IPS-15b (cell line): ENCODE measurements around the gene TLL1.

ENCODE experiments used
- H3K27me3 ChIP-seq: one replicate; pipeline ENCODE4 v1.6.1; 2013; ENCODE audit warnings: low read length; ENCODE audit not compliant: control insufficient read depth, insufficient read depth
- H3K36me3 ChIP-seq: one replicate; pipeline ENCODE4 v1.6.1; 2013; ENCODE audit warnings: low read length; ENCODE audit not compliant: control insufficient read depth, insufficient read depth
- H3K4me1 ChIP-seq: one replicate; pipeline ENCODE4 v1.6.1; 2013; ENCODE audit warnings: mild to moderate bottlenecking, low read length; ENCODE audit not compliant: control insufficient read depth, insufficient read depth
- H3K4me3 ChIP-seq: one replicate; pipeline ENCODE4 v1.5.1; 2013; ENCODE audit warnings: low read depth, low read length
- H3K9ac ChIP-seq: one replicate; pipeline ENCODE4 v1.6.1; 2013; ENCODE audit warnings: low read depth, mild to moderate bottlenecking, low read length
- H3K9me3 ChIP-seq: one replicate; pipeline ENCODE4 v1.6.1; 2013; ENCODE audit warnings: mild to moderate bottlenecking, low read length; ENCODE audit not compliant: control insufficient read depth, insufficient read depth

Gene TLL1

DNA sequence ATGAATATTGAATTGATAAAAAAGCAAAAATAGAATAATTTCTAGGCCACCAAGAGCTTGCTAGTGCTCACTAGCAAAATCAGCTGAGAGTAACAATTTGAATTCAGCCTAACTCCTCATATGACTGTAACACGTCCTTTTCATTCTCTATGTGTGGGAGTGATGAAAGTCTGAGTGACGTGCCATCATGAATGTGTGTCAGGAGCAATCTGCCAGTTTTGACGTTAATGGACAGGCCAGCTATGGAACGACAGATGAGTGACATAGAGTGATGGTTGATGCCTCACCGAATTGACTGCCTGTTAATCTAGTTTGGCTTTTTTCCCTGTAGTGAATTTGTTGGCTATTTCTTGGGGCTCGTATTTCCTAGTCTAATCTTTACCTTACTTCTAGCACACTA lies 200.7 kb downstream of the TLL1 start:
- no peaks in the 10 kb centered on the region for H3K9me3 ChIP-seq
- no peaks in the 10 kb centered on the region for H3K4me1 ChIP-seq
- H3K9ac ChIP-seq = no peak overlapping the region
- no peak overlapping the region for H3K4me3 ChIP-seq
- no peaks in the 10 kb centered on the region for H3K36me3 ChIP-seq
- H3K27me3 ChIP-seq = no peaks in the 10 kb centered on the region

DNA sequence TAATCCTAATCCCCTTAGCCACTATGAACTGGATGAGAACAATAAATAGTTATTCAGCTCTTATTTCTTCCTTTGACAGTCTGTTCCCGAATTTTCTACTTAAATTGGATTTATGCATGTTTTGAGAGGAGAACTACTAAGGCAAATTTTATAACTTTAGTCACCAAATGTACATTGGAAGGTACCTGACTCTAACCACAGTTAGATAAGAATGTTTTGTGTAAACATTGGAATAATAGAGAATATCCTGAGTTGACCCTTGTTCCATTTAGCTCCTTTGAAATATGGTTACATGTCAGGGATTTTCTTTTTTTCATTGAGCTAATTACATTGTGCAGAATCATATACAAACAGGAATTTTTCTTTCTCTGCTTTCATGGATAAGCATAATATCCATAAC lies 202.6 kb downstream of the TLL1 start:
- H3K36me3 ChIP-seq = no peaks in the 10 kb centered on the region
- H3K9ac ChIP-seq = no peak overlapping the region
- H3K9me3 ChIP-seq = no peaks in the 10 kb centered on the region
- no peak overlapping the region for H3K4me3 ChIP-seq
- H3K4me1 ChIP-seq = no peaks in the 10 kb centered on the region
- no peaks in the 10 kb centered on the region for H3K27me3 ChIP-seq

DNA sequence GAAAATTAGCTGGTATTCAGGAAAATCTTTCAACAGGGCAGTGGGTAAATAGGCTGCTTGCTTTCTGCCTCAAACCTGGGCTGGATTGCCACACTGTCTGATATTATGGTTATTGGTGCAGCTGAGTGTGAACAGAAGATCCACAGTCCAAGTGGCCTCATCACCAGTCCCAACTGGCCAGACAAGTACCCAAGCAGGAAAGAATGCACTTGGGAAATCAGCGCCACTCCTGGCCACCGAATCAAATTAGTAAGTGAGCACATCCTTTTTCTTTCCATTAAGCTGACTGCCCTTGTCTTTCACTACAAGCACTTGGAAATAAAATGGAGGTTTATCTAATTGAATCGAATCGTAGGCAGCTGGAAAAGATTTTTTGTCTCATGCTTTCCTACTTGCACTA lies 204.7 kb downstream of the TLL1 start:
- Histone ChIP-seq H3K4me1 (no peaks in the 10 kb centered on the region), H3K36me3 (no peaks in the 10 kb centered on the region), H3K9me3 (no peaks in the 10 kb centered on the region), H3K4me3 (no peak overlapping the region), H3K9ac (no peak overlapping the region), H3K27me3 (no peaks in the 10 kb centered on the region)

DNA sequence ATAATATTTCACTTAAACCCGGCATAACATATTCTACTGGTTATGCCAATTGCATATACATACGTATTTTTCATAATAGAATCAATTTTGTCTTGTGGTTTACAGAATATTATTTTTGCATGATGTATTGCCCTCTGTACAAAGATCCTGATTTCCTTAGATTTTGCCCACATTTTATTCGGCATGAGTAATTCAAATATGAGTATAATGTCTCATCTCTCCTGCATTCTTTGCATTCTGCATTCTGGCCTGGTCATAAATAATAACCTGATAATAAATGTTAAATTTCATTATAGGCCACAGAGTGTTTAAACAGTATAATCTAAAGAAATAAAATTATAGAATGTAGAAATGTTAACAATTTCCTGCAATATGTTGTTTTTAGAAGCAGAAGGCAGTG lies 205.3 kb downstream of the TLL1 start:
- H3K4me1 ChIP-seq = no peaks in the 10 kb centered on the region
- H3K27me3 ChIP-seq = no peaks in the 10 kb centered on the region
- no peaks in the 10 kb centered on the region for H3K36me3 ChIP-seq
- H3K9me3 ChIP-seq = no peaks in the 10 kb centered on the region
- no peak overlapping the region for H3K9ac ChIP-seq
- H3K4me3 ChIP-seq = no peak overlapping the region

DNA sequence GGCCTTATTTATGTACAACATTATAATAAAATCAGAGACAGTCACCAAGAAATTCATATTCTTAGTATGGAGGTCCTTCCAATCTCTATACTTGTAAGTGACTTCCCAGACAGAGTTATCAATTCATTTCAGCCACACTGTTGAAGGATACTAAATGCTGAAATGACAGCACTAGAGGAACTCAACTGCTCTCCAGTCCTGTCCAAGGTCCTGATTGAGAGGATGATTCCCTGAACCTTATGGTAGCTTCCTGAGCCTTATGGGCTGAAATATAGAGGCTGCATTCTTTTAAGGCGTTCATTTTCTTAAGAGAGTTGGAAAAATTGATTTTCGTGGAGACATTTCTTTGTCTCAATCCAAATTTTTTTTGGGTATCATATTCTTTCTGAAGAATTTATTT lies 205.9 kb downstream of the TLL1 start:
- no peak overlapping the region for H3K9ac ChIP-seq
- H3K36me3 ChIP-seq = no peaks in the 10 kb centered on the region
- no peaks in the 10 kb centered on the region for H3K4me1 ChIP-seq
- H3K9me3 ChIP-seq = no peaks in the 10 kb centered on the region
- no peak overlapping the region for H3K4me3 ChIP-seq
- no peaks in the 10 kb centered on the region for H3K27me3 ChIP-seq

DNA sequence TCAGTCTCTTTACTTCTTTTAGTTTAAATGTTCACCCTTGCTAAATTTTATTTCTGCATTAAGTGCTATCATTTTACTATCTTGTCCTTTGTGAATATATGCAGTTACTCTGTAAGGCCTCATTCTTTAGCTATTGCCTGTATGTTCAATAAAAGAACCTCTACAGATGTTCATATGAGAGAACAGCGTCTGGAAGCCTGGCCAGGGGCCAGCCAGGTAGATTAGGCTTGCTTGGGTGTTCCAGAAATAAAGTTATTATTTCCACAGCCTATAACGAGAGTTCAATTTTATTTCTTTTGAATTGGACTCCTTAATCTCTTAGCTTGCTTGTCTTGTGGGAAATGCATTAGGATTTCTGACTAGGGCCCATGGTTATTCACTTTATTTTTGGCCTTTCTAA lies 214.5 kb downstream of the TLL1 start:
- no peak overlapping the region for H3K4me3 ChIP-seq
- no peaks in the 10 kb centered on the region for H3K9me3 ChIP-seq
- no peaks in the 10 kb centered on the region for H3K36me3 ChIP-seq
- no peaks in the 10 kb centered on the region for H3K4me1 ChIP-seq
- no peaks in the 10 kb centered on the region for H3K27me3 ChIP-seq
- H3K9ac ChIP-seq = no peak overlapping the region

DNA sequence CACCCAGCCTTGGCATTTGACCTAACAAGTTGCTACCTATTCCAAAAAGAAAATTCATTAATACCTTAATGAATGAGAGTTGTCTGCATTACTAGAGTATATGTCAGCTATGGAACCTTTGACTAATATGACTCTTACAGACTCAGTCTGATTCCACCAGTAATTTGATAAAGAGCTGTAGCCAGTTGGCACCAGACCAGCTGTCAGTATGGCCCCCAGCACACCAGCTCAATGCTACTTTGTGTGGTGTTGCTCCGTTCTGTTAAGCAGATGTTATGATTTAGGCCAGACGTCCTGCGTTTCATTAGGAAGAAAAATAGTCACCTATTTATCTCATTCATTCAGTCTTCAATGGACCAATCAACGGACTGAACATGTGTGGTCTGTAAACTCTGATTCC lies 215.5 kb downstream of the TLL1 start:
- H3K27me3 ChIP-seq = no peaks in the 10 kb centered on the region
- no peaks in the 10 kb centered on the region for H3K9me3 ChIP-seq
- H3K9ac ChIP-seq = no peak overlapping the region
- no peak overlapping the region for H3K4me3 ChIP-seq
- H3K4me1 ChIP-seq = no peaks in the 10 kb centered on the region
- H3K36me3 ChIP-seq = no peaks in the 10 kb centered on the region

DNA sequence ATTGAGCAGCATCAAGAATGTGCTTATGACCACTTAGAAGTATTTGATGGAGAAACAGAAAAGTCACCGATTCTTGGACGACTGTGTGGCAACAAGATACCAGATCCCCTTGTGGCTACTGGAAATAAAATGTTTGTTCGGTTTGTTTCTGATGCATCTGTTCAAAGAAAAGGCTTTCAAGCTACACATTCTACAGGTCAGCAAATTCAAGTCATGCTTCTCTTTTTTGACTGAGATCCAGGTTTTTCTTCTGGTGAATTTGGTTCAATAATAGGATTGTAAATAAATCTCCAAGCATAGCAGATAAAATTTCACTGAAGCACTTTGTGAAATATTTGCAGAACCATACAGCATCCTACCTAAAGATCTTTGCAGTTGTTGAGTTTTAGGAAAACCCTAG lies 218.1 kb downstream of the TLL1 start:
- Histone ChIP-seq H3K4me3 (no peak overlapping the region), H3K4me1 (no peaks in the 10 kb centered on the region), H3K27me3 (no peaks in the 10 kb centered on the region), H3K9ac (no peak overlapping the region), H3K36me3 (no peaks in the 10 kb centered on the region), H3K9me3 (no peaks in the 10 kb centered on the region)

DNA sequence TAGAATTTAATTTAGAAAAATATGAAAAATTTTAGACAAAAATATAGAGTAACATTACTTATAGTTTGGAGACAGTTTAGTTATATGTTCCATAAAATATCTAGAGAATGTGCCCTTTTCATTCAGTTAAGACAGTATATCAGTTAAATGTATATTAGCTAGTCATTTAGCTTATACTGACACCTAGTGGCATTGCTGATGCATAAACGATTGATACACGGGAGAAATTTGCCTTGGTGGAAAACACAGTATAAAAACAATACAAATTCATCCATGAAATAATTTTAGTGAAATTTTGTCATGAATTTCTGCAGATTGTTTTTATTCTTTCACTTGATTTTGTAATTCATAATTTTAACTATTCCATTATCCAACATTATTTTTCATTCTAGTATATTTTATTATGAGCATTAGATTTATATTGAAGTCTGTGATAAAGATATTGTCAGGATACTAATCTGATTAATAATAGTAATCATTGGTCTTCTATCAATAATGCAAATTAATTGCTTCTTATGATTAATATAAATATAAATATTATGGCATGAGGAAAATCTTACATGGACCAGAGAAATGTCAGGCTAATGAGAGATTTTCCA lies 219.0 kb downstream of the TLL1 start:
- no peaks in the 10 kb centered on the region for H3K9me3 ChIP-seq
- H3K4me3 ChIP-seq = no peak overlapping the region
- H3K27me3 ChIP-seq = no peaks in the 10 kb centered on the region
- H3K36me3 ChIP-seq = no peaks in the 10 kb centered on the region
- H3K9ac ChIP-seq = no peak overlapping the region
- H3K4me1 ChIP-seq = no peaks in the 10 kb centered on the region

DNA sequence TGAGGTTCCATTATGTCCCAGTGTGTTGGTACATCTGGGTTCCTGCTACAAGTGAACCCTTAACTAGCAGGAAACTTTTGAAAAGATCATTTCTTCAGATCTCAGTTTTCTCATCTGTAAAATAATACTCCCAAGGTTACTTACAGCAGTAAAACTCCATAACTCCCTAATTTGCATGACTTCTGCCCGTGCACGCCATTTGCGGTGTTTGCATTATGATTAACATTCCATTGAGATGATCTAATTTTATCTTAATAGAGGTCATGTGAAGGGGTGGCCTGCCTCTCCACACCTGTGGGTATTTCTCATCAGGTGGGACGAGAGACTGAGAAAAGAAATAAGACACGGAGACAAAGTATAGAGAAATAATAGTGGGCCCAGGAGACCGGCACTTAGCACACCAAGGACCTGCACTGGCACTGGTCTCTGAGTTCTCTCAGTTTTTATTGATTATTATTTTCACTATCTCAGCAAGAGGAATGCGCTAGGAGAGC lies 219.8 kb downstream of the TLL1 start:
- H3K9me3 ChIP-seq = no peaks in the 10 kb centered on the region

DNA sequence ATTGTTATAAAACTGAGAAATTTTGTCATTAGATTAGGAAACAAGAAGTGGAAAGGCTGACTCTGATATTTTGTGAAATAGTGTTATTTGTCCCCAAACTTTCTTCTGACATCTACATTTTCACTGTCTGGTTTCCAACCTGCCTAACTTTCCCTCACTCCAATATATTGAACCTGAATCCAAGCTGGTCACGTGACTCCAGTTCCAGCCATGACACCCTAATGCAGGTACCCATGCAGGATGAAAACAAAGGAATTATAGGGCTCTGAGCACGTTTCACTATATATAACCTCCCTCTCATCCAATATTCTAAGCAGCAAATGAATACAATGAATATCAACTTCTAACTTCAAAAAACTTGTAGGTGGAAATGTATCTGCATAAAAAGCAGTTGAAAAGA lies 231.6 kb downstream of the TLL1 start:
- Histone ChIP-seq H3K36me3 (no peaks in the 10 kb centered on the region), H3K4me1 (no peaks in the 10 kb centered on the region), H3K9me3 (no peaks in the 10 kb centered on the region), H3K27me3 (no peaks in the 10 kb centered on the region), H3K9ac (no peak overlapping the region), H3K4me3 (no peak overlapping the region)

More for the DNA sequence above, 219.8 kb downstream of the TLL1 start:
- Histone ChIP-seq H3K4me3 (no peak overlapping the region), H3K27me3 (no peaks in the 10 kb centered on the region), H3K36me3 (no peaks in the 10 kb centered on the region), H3K4me1 (no peaks in the 10 kb centered on the region), H3K9ac (no peak overlapping the region)

DNA sequence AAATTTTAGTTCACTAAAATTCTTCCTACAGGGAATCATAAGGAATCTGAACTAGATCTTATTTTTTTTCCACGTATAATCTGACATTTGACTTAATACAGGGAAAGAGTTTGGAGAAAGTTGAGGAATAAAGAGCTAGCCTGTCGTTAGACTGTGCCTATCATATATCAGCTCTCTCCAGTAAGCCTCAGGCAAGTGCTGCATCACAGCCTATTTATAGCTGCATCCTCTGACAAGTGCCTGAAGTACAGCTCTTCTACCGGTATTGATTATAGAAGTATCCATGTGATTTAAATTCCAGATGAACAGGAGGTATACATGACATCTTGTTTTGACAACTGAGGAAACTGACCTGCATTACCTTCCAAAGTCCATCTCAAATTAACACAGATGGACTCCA lies 248.9 kb downstream of the TLL1 start:
- Histone ChIP-seq H3K27me3 (no peaks in the 10 kb centered on the region), H3K4me3 (no peak overlapping the region), H3K4me1 (no peaks in the 10 kb centered on the region), H3K9me3 (no peaks in the 10 kb centered on the region), H3K36me3 (no peaks in the 10 kb centered on the region), H3K9ac (no peak overlapping the region)
